GM23248 (cell line): ENCODE results near the gene MRGPRD. TPM values are rescaled to one million over a fixed set of nuclear protein-coding genes. Genes with fewer than 3 reads are reported as not detected.

Experiments used
- DNase-seq: peaks from one replicate; pipeline ENCODE4 v3.0.0-alpha.2; 2015
- H2AFZ ChIP-seq: fragments of 200-600 bp; sonication (generic); 2 replicates; pipeline ENCODE4 v1.6.1; 2016; ENCODE audit warnings: antibody characterized with exemption
- H3F3A ChIP-seq: fragments of 200-600 bp; sonication (generic); 2 replicates; pipeline ENCODE4 v1.6.1; 2016; ENCODE audit warnings: mild to moderate bottlenecking, antibody characterized with exemption, mixed run types; ENCODE audit not compliant: insufficient read depth
- H3K27ac ChIP-seq: fragments of 200-600 bp; sonication (generic); 2 replicates; pipeline ENCODE4 v1.5.1; 2016; ENCODE audit warnings: mild to moderate bottlenecking
- H3K27me3 ChIP-seq: fragments of 200-600 bp; sonication (generic); replicated peaks from 2 replicates; pipeline ENCODE4 v1.6.1; 2016; ENCODE audit warnings: mild to moderate bottlenecking; ENCODE audit not compliant: insufficient read depth
- H3K36me3 ChIP-seq: fragments of 200-600 bp; sonication (generic); 2 replicates; pipeline ENCODE4 v1.6.1; 2016; ENCODE audit warnings: low read depth, mild to moderate bottlenecking
- H3K4me1 ChIP-seq: fragments of 200-600 bp; sonication (generic); 2 replicates; pipeline ENCODE4 v1.6.1; 2016; ENCODE audit warnings: mild to moderate bottlenecking; ENCODE audit not compliant: insufficient read depth
- H3K4me2 ChIP-seq: fragments of 200-600 bp; sonication (generic); one replicate; pipeline ENCODE4 v1.6.1; 2016; ENCODE audit warnings: mild to moderate bottlenecking; ENCODE audit not compliant: unreplicated experiment
- H3K4me3 ChIP-seq: fragments of 200-600 bp; sonication (generic); 2 replicates; pipeline ENCODE4 v1.5.1; 2016; ENCODE audit warnings: mild to moderate bottlenecking
- H3K79me2 ChIP-seq: fragments of 200-600 bp; sonication (generic); 2 replicates; pipeline ENCODE4 v1.6.1; 2016; ENCODE audit warnings: mild to moderate bottlenecking; ENCODE audit not compliant: insufficient read depth
- H3K9ac ChIP-seq: fragments of 200-600 bp; sonication (generic); 2 replicates; pipeline ENCODE4 v1.6.1; 2016; ENCODE audit warnings: mild to moderate bottlenecking
- H3K9me2 ChIP-seq: fragments of 200-600 bp; sonication (generic); 2 replicates; pipeline ENCODE4 v1.6.1; 2016; ENCODE audit warnings: mixed run types, mild to moderate bottlenecking, moderate library complexity; ENCODE audit not compliant: insufficient read depth
- H3K9me3 ChIP-seq: fragments of 200-600 bp; sonication (generic); one replicate; pipeline ENCODE4 v1.6.1; 2017; ENCODE audit warnings: low read depth
- H4K20me1 ChIP-seq: fragments of 200-600 bp; sonication (generic); 2 replicates; pipeline ENCODE4 v1.6.0; 2016; ENCODE audit not compliant: insufficient read depth
- EZH2 ChIP-seq: fragments of 200-600 bp; sonication (generic); IDR thresholded peaks from 2 replicates; pipeline ENCODE4 v1.6.1; 2018; ENCODE audit warnings: antibody characterized with exemption, mild to moderate bottlenecking; ENCODE audit not compliant: insufficient read depth, poor library complexity, severe bottlenecking
- EZH2phosphoT487 ChIP-seq: fragments of 200-600 bp; sonication (generic); IDR thresholded peaks from 2 replicates; pipeline ENCODE4 v1.6.1; 2018; ENCODE audit warnings: antibody characterized with exemption, moderate library complexity, mild to moderate bottlenecking, low read depth; ENCODE audit not compliant: insufficient read depth
- WGBS, 2 experiments: methylation state at CpG; one replicate each; pipeline ENCODE4 v1.1.6; 2015 to 2017; ENCODE audit warnings: low lambda C conversion rate in 2 of 2, low coverage in 1 of 2; ENCODE audit errors: missing lambda C conversion rate in 2 of 2; 5-methylcytosine and 5-hydroxymethylcytosine counted together
- in situ Hi-C: fragments of 300-500 bp; cut with MboI; formaldehyde crosslinking; loops from 2 replicates; pipeline ENCODE4 v1.15.0; 2020
- polyA plus RNA-seq: library from polyadenylated mRNA; unstranded; fragments of >200 nt; fragmentation: Nextera tagmentation; extraction: Ambion mirVana; gene quantifications from 2 replicates; pipeline ENCODE4 v1.2.1, GENCODE V29; 2016
- total RNA-seq: library from RNA; depleted of rRNA; stranded (reverse); fragments of >200 nt; shearing (Covaris generic); gene quantifications from 2 replicates; pipeline ENCODE4 v1.2.3, GENCODE V29; 2014

Gene MRGPRD
- total and polyA plus RNA-seq, 2 experiments from 2014 or later = not detected

DNA sequence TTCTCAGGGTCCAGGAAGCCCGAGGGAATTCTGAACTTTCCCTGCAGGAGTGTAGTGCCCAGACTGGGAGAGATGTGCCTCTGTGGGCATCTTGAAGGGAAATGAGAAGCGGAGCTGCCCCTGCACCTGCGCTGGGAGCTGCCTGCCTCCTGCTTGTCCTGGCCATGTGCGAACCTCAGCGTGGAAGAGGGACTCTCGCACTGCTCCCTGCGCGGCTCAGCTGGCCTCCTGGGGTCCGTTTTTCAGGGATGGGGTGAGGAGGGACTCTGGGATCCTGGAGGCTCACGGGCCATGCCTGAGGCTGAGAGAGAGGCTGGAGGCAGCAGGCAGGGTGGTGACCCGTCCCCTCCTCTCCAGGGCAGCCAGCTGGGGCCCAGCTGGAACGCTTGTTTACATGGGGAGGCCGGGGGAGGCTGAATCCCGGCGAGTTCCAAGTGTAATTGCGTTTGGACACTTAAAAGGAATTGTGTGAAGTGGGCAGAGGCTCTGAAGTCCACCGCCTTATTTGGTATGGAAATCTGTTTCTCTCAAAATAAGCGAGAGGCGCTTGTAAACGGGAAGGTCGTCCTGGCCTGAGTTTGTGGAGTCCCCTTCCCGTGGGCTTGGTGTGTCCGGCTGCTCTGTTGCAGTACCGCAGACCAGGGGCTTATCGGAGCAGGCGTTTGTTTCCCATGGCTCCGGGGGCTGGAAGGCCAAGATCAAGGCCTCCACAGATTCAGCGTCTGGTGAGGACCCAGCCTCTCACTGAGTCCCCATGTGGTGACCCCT lies 33.5 kb upstream of the MRGPRD start:
- 0 out of 2 replicates have a peak, but pooled peaks cover 11% of the 10 kb centered on the region for H3K79me2 ChIP-seq
- H3K4me2 ChIP-seq = no peak overlapping the region
- H2AFZ ChIP-seq = no peak overlapping the region; the same call in 1 of the 2 replicates
- WGBS, 2 experiments = 40 to 42% methylated on average over 28 of the region's 28 CpGs
- no peaks in the 10 kb centered on the region for H3K9me2 ChIP-seq
- no peaks in the 10 kb centered on the region for H3K27me3 ChIP-seq
- H3K9me3 ChIP-seq = no peaks in the 10 kb centered on the region
- no peaks in the 10 kb centered on the region for H3K36me3 ChIP-seq
- H3K4me1 ChIP-seq = peaks cover 33% of the 10 kb centered on the region
- H3K9ac ChIP-seq = no peak overlapping the region
- no peak overlapping the region for H3K27ac ChIP-seq
- H4K20me1 ChIP-seq = no peaks in the 10 kb centered on the region
- H3F3A ChIP-seq = no peaks in the 10 kb centered on the region
- in situ Hi-C loops = no loop called here
- DNase-seq = peak; percentile 11
- TF ChIP-seq EZH2 = no peak
- TF ChIP-seq EZH2phosphoT487 = no peak
- H3K4me3 ChIP-seq = no peak overlapping the region

DNA sequence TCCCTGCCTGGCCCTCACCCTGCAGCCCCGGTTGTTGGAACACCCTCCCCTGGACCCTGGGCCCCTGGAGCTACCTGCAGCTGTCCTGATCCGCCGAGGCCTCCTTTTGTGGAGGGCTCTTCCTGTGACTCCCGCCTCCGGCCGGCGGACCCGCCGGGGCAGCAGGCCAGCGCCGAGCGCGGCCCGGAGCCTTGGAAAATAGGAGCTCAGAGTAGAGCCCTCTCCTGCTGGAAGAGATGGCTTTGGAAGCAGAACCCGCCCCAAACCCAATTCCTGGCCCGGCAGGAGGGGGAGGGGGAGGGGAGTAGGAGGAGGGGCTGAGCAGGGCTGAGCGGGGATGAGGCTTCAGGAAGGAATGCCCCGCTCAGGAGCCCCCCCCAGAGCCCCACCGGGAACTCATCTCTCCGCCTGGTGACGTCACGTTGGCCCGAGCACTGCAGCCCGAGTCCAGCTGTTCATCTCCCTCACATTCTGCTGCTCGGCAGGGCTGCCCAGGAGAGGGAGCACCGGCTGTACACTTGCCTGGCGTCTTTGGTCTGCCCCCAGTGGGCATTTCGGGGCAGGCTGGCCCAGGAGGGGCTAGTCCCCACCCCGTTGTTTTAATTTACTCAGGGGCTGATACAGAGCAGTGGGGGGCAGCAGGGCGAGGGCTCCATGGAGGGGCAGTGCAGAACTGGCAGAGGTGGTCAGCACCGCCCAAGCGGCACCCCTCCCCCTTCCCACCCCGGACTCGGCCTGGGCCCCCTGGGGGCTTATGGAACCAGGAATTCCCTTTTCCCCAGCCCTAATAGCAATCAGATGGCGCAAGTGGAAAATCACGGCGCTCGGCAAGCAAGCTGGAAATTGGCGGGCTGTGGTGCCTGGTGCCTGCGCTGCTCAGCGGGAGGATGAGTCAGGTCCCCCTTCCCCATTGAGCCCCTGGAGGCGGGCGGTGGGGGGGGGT lies 32.5 kb upstream of the MRGPRD start, which contains the start of gene MRGPRF:
Gene MRGPRF, minus strand, starts transcription at position 238 of the 943 bp plus-strand sequence. CDS start 3,345 bp downstream, outside the sequence.
- in situ Hi-C loops = no loop called here
- Histone ChIP-seq H3K4me2 (peak within 1 kb of the TSS; percentile 95), H3K4me1 (peaks cover 37% of the 10 kb centered on the region), H3K27me3 (no peaks in the 10 kb centered on the region), H3K9ac (peak within 1 kb of the TSS; percentile 90), H3K36me3 (no peaks in the 10 kb centered on the region), H3F3A (peaks cover 3% of the 10 kb centered on the region), H3K9me3 (no peaks in the 10 kb centered on the region), H3K9me2 (no peaks in the 10 kb centered on the region), H3K4me3 (peak within 1 kb of the TSS; percentile 76), H3K27ac (peak within 1 kb of the TSS; percentile 97), H3K79me2 (0 out of 2 replicates have a peak, but pooled peaks cover 11% of the 10 kb centered on the region), H2AFZ (peak within 1 kb of the TSS; percentile 64), H4K20me1 (no peaks in the 10 kb centered on the region)
- 1% methylated on average over 34 to 37 of the region's 43 CpGs for WGBS, 2 experiments
- DNase-seq = peak; percentile 92
- TF ChIP-seq EZH2phosphoT487 (no peak), EZH2 (no peak)

GRCh38 chr11:69012092-69013008 lies 31.6 kb upstream of the MRGPRD start:
- no peaks in the 10 kb centered on the region for H3K27me3 ChIP-seq
- H3K9me2 ChIP-seq = no peaks in the 10 kb centered on the region
- DNase-seq = peak; percentile 77
- peak overlapping the region; percentile 95 for H3K4me2 ChIP-seq
- peak overlapping the region; percentile 64 for H2AFZ ChIP-seq
- peaks cover 10% of the 10 kb centered on the region for H3F3A ChIP-seq
- H3K4me1 ChIP-seq = peaks cover 44% of the 10 kb centered on the region
- TF ChIP-seq EZH2 = no peak
- TF ChIP-seq EZH2phosphoT487 = no peak
- H4K20me1 ChIP-seq = no peaks in the 10 kb centered on the region
- H3K79me2 ChIP-seq = 0 out of 2 replicates have a peak, but pooled peaks cover 11% of the 10 kb centered on the region
- in situ Hi-C loops = no loop called here
- no peaks in the 10 kb centered on the region for H3K9me3 ChIP-seq
- peak overlapping the region; percentile 76 for H3K4me3 ChIP-seq
- 2 to 4% methylated on average over 20 to 21 of the region's 21 CpGs for WGBS, 2 experiments
- H3K27ac ChIP-seq = peak overlapping the region; percentile 97
- H3K9ac ChIP-seq = peak overlapping the region; percentile 90
- no peaks in the 10 kb centered on the region for H3K36me3 ChIP-seq
